Lower leg skin (tissue), 4 donors: ENCODE measurements around the gene MT1B. TPM values are rescaled to one million over a fixed set of nuclear protein-coding genes. Genes with fewer than 3 reads are reported as not detected.

ENCODE experiments used
- DNase-seq, 2 donors: peaks; one replicate each; pipeline ENCODE4 v3.0.0-alpha.2; 2019; ENCODE audit warnings: low spot score in 2 of 2
- H3K4me3 ChIP-seq: fragments of 200-600 bp; sonication (generic); 2 replicates; pipeline ENCODE4 v1.5.1; 2017; ENCODE audit warnings: mild to moderate bottlenecking, low read depth; ENCODE audit not compliant: poor library complexity, severe bottlenecking
- POLR2A ChIP-seq, 2 donors: fragments of 450-650 bp; IDR thresholded peaks; one replicate each; pipeline ENCODE4 v1.6.1; 2016 to 2017; ENCODE audit warnings: antibody characterized with exemption in 2 of 2, mild to moderate bottlenecking in 1 of 2, moderate library complexity in 1 of 2
- WGBS, 2 donors: methylation state at CpG; one replicate each; pipeline ENCODE4 v1.1.5; 2018; 5-methylcytosine and 5-hydroxymethylcytosine counted together
- intact Hi-C: fragments of 100-400 bp; cut with DNase I; formaldehyde crosslinking; loops from one replicate; pipeline ENCODE4 v1.15.0; 2023; ENCODE audit warnings: low total_unique reads
- total RNA-seq, 4 donors: library from RNA; depleted of rRNA; stranded (reverse); fragments of >200 nt; gene quantifications; one replicate each; pipeline ENCODE4 v1.1.0, GENCODE V29; 2016
- TF ChIP-seq, protein P1 (sequence below), 3 donors: fragments of 450-650 bp; IDR thresholded peaks; one replicate each; pipeline ENCODE4 v1.5.1; 2016; ENCODE audit warnings: antibody characterized with exemption in 3 of 3, mild to moderate bottlenecking in 3 of 3, moderate library complexity in 2 of 3

MT1B gene
- total RNA-seq, 4 donors from 2014 or later, result not detected

DNA sequence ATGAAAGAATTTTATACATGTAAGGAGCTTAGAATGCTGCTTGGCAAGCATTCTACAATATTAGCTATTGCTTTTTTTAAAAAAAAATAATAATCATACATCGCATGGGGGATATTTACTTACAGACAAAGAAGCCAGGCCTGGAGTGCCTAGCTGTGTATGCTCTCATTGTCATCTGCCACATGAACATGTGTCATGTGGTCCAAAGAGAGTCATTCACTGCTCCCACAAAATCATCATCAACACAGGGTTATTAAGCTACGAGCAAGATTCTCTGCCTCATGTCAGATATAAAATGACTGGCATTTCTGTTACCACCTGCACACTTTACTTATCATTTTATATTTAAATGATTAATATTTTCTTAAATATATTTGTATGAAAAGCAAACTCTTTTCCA, 28.0 kb upstream of the MT1B start:
- DNase-seq, result no peak
- no peak overlapping the region for H3K4me3 ChIP-seq
- TF ChIP-seq, protein P1, sequence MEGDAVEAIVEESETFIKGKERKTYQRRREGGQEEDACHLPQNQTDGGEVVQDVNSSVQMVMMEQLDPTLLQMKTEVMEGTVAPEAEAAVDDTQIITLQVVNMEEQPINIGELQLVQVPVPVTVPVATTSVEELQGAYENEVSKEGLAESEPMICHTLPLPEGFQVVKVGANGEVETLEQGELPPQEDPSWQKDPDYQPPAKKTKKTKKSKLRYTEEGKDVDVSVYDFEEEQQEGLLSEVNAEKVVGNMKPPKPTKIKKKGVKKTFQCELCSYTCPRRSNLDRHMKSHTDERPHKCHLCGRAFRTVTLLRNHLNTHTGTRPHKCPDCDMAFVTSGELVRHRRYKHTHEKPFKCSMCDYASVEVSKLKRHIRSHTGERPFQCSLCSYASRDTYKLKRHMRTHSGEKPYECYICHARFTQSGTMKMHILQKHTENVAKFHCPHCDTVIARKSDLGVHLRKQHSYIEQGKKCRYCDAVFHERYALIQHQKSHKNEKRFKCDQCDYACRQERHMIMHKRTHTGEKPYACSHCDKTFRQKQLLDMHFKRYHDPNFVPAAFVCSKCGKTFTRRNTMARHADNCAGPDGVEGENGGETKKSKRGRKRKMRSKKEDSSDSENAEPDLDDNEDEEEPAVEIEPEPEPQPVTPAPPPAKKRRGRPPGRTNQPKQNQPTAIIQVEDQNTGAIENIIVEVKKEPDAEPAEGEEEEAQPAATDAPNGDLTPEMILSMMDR (IDR thresholded peaks at IDR 0.05), result no peak
- TF ChIP-seq POLR2A (IDR thresholded peaks at IDR 0.05), result no peak
- intact Hi-C loops, result no loop called here
- 91 to 93% methylated on average over 2 of the region's 2 CpGs for WGBS, 2 donors

DNA sequence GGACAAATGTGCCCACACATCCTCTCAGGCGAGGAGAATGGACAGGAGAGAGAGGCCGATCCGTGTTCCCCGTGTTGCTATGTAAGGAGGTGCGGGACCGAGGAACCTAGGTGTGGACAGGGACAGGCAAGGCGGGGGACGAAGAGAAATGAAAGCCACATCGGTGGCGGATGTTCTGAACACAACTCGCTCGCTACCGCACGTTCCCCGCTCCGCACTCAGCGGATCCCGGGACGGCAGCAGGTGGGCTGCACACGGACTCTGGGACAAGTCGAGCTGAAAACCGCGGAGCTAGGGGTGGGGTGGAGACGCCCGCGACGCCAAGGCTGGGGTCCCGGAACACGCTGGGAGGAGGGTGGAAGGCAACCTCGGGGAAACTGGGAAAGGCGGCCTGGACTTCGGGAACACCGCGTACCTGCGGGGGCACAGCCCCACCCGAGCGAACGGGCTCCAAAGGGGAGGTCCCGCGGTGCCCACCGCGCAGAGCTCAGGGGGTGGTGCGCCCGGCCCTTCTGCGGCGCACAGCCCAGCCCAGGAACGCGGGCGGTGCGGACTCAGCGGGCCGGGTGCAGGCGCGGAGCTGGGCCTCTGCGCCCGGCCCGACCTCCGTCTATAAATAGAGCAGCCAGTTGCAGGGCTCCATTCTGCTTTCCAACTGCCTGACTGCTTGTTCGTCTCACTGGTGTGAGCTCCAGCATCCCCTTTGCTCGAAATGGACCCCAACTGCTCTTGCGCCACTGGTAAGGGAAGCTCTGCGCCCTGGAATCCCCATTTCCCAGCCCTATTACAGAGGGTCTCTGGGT, 26.3 kb upstream of the MT1B start, which contains the start of gene MT1E:
MT1E (plus strand) TSS at position 642 of the 803 bp plus-strand sequence; CDS start at position 713, 71 bp downstream.
- TF ChIP-seq, protein P1 (IDR thresholded peaks at IDR 0.05), result no peak
- TF ChIP-seq POLR2A (IDR thresholded peaks at IDR 0.05), result peak in 1 of 2 donors; percentile 42
- intact Hi-C loops, result no loop called here
- 2 to 3% methylated on average over 46 to 52 of the region's 62 CpGs for WGBS, 2 donors
- peak; percentile 66 to 96 for DNase-seq
- H3K4me3 ChIP-seq, result peak within 1 kb of the TSS; percentile 39

DNA sequence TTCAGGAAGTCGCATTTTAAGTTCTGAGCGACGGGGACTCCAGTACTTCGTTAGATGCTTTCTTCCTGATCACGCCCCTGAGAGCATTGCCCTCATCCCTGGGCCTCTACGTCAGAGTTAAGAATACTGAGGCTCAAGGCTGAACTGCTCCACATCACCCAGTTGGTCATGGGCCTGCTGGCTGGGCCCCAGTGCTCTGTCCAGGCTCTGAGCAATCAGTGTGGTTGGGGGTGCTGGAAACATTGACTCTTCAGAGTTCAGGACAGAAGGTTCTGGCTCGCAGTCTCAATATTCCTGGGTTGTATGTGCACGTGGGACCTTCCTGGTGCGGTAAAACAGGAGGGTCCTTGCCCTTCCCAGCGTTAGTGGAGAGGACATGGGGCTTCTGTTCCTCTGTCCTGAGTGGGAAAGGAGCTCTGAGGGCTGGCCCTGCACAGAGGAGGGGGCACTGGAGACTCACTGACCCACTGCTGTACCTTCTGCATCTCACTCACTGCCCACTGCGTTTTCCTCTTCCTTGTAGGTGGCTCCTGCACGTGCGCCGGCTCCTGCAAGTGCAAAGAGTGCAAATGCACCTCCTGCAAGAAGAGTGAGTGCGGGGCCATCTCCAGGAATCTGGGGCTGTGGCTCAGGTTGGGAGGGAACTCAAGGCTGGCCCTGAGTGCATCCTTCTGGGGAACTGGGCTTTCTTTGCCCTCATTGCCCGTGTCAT, 25.6 kb upstream of the MT1B start:
- TF ChIP-seq, protein P1 (IDR thresholded peaks at IDR 0.05), result no peak
- no peak for TF ChIP-seq POLR2A (IDR thresholded peaks at IDR 0.05)
- WGBS, 2 donors, result 13 to 20% methylated on average over 16 of the region's 16 CpGs
- intact Hi-C loops, result no loop called here
- DNase-seq, result peak; percentile 47 to 91
- H3K4me3 ChIP-seq, result peak overlapping the region; percentile 39

DNA sequence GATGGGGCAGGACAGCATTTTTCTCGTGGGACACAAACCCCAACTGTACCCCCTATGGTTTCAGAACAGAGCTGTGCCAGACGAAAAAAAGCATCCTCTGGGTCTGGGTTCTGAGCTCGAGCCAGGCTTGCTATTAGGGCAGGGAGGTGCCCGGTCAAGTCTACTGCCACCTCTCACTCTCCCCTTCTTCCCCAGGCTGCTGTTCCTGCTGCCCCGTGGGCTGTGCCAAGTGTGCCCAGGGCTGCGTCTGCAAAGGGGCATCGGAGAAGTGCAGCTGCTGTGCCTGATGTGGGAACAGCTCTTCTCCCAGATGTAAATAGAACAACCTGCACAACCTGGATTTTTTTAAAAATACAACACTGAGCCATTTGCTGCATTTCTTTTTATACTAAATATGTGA, 25.0 kb upstream of the MT1B start:
- no peak for TF ChIP-seq POLR2A (IDR thresholded peaks at IDR 0.05)
- TF ChIP-seq, protein P1 (IDR thresholded peaks at IDR 0.05), result no peak
- no peak for DNase-seq
- peak overlapping the region; percentile 39 for H3K4me3 ChIP-seq
- 16 to 18% methylated on average over 7 of the region's 7 CpGs for WGBS, 2 donors
- intact Hi-C loops, result no loop called here

DNA sequence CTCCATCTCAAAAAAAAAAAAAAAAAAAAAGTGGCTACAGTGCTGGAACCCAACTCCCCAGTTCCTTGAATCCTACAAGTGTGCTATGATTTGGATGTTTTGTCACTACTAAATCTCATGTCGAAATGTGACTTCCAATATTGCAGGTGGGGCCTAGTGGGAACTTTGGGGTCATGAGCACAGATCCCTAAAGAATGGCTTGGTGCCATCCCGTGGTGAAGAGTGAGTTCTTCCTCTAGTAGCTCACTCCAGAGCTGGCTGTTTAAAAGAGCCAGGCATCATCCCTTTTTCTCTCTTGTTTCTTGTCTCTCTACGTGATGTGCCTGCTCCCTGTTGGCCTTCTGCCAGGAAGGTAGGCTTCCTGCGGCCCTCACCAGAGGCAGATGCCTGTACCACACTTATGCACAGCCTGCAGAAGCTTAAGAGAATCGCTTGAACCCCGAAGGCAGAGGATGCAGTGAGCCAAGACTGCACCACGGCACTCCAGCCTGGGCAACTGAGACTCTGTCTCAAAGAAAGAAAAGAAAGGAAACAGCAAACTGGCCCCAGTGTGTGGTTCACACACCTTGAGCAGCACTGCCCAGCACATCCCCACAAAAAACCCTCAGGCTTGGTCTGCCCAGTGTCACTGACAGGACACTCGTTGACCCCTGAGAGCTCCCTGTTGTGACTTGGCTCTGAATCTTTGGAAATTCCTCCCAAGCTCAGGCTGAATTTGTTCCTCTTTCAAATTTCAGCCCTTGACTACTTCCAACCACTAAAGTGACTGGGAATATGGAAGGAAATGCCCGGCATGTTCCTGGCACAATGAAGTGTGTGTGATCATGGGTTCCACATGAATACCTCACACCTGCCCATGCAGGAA, 23.0 kb upstream of the MT1B start:
- H3K4me3 ChIP-seq, result no peak overlapping the region
- TF ChIP-seq, protein P1 (IDR thresholded peaks at IDR 0.05), result no peak
- TF ChIP-seq POLR2A (IDR thresholded peaks at IDR 0.05), result no peak
- intact Hi-C loops, result no loop called here
- DNase-seq, result no peak
- WGBS, 2 donors, result 50 to 51% methylated on average over 9 of the region's 9 CpGs
